ENCODE results near the gene SLC22A31.

SLC22A31 gene

DNA sequence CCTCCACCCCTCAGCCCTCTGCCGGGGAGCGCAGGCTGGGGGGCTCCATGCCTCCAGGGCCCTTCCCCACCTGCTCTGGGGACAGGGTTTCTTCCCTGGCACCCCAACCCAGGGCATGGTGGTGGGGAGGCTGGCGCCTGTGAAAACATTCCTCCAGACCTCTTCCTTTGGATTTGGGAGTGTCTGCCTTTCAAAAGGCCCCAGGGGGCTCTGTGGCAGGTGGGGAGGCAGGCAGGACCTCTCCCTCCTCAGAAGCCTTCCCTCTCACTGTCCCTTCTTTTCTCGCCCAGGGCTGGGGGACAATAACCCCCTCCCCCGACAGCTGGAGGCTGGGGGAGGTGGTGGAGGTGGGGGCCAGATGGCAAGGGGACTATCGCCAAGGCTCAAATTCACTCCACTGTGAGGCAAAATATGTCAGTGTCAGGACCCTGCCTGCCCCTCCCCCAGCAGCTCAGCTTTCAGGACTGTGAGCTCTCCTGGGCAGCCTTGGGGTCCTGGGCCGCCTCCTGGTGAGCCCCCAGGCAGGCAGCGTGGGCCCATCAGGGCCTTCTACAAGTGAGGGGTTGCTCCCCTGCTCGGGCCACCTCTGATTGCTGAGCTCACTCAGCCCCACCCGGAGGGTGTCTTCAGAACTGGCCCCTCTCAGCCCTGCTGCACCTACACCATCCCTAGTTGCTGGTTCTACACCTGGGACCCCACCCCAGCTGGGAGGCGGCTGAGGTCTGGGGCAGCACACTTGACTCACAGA, 27.0 kb downstream of the SLC22A31 start:
- TF ChIP-seq EZH2 (IDR thresholded peaks at IDR 0.05; ENCODE audit: borderline replicate concordance, low read length) (no peak), CTCF (IDR thresholded peaks at IDR 0.05; ENCODE audit: low read length) (no peak)
- Histone ChIP-seq H3K9ac (ENCODE audit: low read length) (no peak overlapping the region), H2AFZ (ENCODE audit: low read length) (no peak overlapping the region), H3K79me2 (ENCODE audit: insufficient read depth, low read length) (no peaks in the 10 kb centered on the region), H3K9me3 (ENCODE audit: low read length) (no peaks in the 10 kb centered on the region), H3K36me3 (ENCODE audit: insufficient read depth, low read length) (no peaks in the 10 kb centered on the region), H3F3A (ENCODE audit: insufficient read depth, low read length) (no peaks in the 10 kb centered on the region), H3K4me3 (ENCODE audit: low read depth, low read length, poor library complexity, severe bottlenecking) (no peak overlapping the region), H4K20me1 (ENCODE audit: insufficient read depth, low read length) (no peaks in the 10 kb centered on the region), H3K4me2 (ENCODE audit: low read length) (no peak overlapping the region), H3K27me3 (ENCODE audit: insufficient read depth, low read length) (peaks cover 10% of the 10 kb centered on the region), H3K27ac (ENCODE audit: low read depth, low read length, poor library complexity, severe bottlenecking) (no peak overlapping the region), H3K9me2 (ENCODE audit: low read depth, low read length) (no peaks in the 10 kb centered on the region), H3K4me1 (ENCODE audit: insufficient read depth, low read length, severe bottlenecking) (peaks cover 15% of the 10 kb centered on the region)

DNA sequence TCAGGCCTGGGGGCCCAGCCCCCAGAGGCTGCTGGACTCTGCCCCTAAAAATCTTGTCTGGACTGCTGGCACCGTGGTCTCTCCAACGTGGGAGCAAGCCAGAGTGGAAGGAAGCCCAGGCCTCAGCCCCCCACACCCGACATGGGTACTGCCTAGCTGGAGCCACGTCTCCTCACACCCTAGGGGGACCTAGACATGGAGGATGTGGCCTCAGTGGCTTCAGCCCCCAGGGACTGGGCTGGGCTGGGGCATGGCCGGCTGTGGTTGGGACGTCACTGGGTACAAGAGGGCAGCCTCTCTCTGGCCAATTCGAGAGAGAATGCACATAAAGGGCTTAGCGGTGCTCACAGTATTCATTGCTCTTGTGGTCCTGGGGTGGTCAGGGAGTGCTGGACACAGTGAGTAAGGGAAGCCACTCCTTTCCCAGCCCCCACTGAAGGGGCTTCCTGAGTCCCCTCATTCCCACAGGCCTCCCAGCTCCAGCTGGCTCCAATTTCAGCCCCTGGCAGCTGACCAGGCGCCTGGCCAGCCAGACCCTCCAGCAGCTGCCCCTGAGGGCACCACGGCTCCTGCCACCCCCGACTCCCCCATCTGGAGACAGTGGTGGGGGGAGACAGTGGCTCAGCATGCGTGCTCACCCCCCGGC, 27.7 kb downstream of the SLC22A31 start:
- no peaks in the 10 kb centered on the region for H3F3A ChIP-seq (ENCODE audit: insufficient read depth, low read length)
- no peak overlapping the region for H2AFZ ChIP-seq (ENCODE audit: low read length)
- H3K27me3 ChIP-seq (ENCODE audit: insufficient read depth, low read length), result peaks cover 10% of the 10 kb centered on the region
- H3K79me2 ChIP-seq (ENCODE audit: insufficient read depth, low read length), result no peaks in the 10 kb centered on the region
- no peaks in the 10 kb centered on the region for H3K36me3 ChIP-seq (ENCODE audit: insufficient read depth, low read length)
- no peaks in the 10 kb centered on the region for H3K9me2 ChIP-seq (ENCODE audit: low read depth, low read length)
- no peak overlapping the region for H3K9ac ChIP-seq (ENCODE audit: low read length)
- H3K4me3 ChIP-seq (ENCODE audit: low read depth, low read length, poor library complexity, severe bottlenecking), result no peak overlapping the region
- no peak overlapping the region for H3K27ac ChIP-seq (ENCODE audit: low read depth, low read length, poor library complexity, severe bottlenecking)
- H3K4me2 ChIP-seq (ENCODE audit: low read length), result no peak overlapping the region
- no peaks in the 10 kb centered on the region for H3K9me3 ChIP-seq (ENCODE audit: low read length)
- TF ChIP-seq EZH2 (IDR thresholded peaks at IDR 0.05; ENCODE audit: borderline replicate concordance, low read length) (no peak), CTCF (IDR thresholded peaks at IDR 0.05; ENCODE audit: low read length) (no peak)
- no peaks in the 10 kb centered on the region for H4K20me1 ChIP-seq (ENCODE audit: insufficient read depth, low read length)
- peaks cover 15% of the 10 kb centered on the region for H3K4me1 ChIP-seq (ENCODE audit: insufficient read depth, low read length, severe bottlenecking)

- H3F3A ChIP-seq (ENCODE audit: insufficient read depth, low read length), result no peaks in the 10 kb centered on the region
- H3K9ac ChIP-seq (ENCODE audit: low read length), result no peak overlapping the region
- no peak overlapping the region for H3K4me3 ChIP-seq (ENCODE audit: low read depth, low read length, poor library complexity, severe bottlenecking)
- no peaks in the 10 kb centered on the region for H4K20me1 ChIP-seq (ENCODE audit: insufficient read depth, low read length)
- no peaks in the 10 kb centered on the region for H3K9me2 ChIP-seq (ENCODE audit: low read depth, low read length)
- TF ChIP-seq EZH2 (IDR thresholded peaks at IDR 0.05; ENCODE audit: borderline replicate concordance, low read length) (no peak), CTCF (IDR thresholded peaks at IDR 0.05; ENCODE audit: low read length) (no peak)
- no peak overlapping the region for H3K4me2 ChIP-seq (ENCODE audit: low read length)
- H3K27me3 ChIP-seq (ENCODE audit: insufficient read depth, low read length), result peaks cover 10% of the 10 kb centered on the region
- H3K36me3 ChIP-seq (ENCODE audit: insufficient read depth, low read length), result no peaks in the 10 kb centered on the region
- peaks cover 15% of the 10 kb centered on the region for H3K4me1 ChIP-seq (ENCODE audit: insufficient read depth, low read length, severe bottlenecking)
- H2AFZ ChIP-seq (ENCODE audit: low read length), result no peak overlapping the region
- H3K27ac ChIP-seq (ENCODE audit: low read depth, low read length, poor library complexity, severe bottlenecking), result no peak overlapping the region
- H3K79me2 ChIP-seq (ENCODE audit: insufficient read depth, low read length), result no peaks in the 10 kb centered on the region
- no peaks in the 10 kb centered on the region for H3K9me3 ChIP-seq (ENCODE audit: low read length)
Observed at GRCh38 chr16:89172171-89172527, 28.2 kb downstream of the SLC22A31 start.

Data from OCI-LY1 (cell line).